Spinal cord (tissue), 10 donors: ENCODE measurements around the gene PCBP1. TPM values are rescaled to one million over a fixed set of nuclear protein-coding genes. Genes with fewer than 3 reads are reported as not detected.
"Not testable (repeated sequence)": the region's sequence is repeated elsewhere in the genome, so short reads cannot be mapped to it uniquely, and the experiment has no call there.

Experiments used
- DNase-seq, 6 donors: peaks; one replicate each; pipeline versions ENCODE4 v3.0.0 to v3.0.0-alpha.2; 2013 to 2015; ENCODE audit warnings: low spot score in 6 of 6, low read depth in 4 of 6
- H3K27ac ChIP-seq: one replicate; pipeline ENCODE4 v1.5.1; 2013; ENCODE audit warnings: low read depth, low read length, control low read depth
- H3K27me3 ChIP-seq: one replicate; pipeline ENCODE4 v1.6.1; 2013; ENCODE audit warnings: low read length; ENCODE audit not compliant: control insufficient read depth, insufficient read depth
- H3K36me3 ChIP-seq: one replicate; pipeline ENCODE4 v1.6.1; 2013; ENCODE audit warnings: low read length; ENCODE audit not compliant: control insufficient read depth, insufficient read depth
- H3K4me1 ChIP-seq: one replicate; pipeline ENCODE4 v1.6.1; 2013; ENCODE audit warnings: low read length; ENCODE audit not compliant: control insufficient read depth, insufficient read depth
- H3K4me3 ChIP-seq: one replicate; pipeline ENCODE4 v1.5.1; 2013; ENCODE audit warnings: low read depth, low read length, control low read depth
- H3K9me3 ChIP-seq: one replicate; pipeline ENCODE4 v1.6.1; 2013; ENCODE audit warnings: low read length; ENCODE audit not compliant: control insufficient read depth, insufficient read depth
- WGBS: methylation state at CpG from one replicate; pipeline ENCODE4 v1.1.5; 2013; ENCODE audit warnings: missing lambda C conversion rate; ENCODE audit not compliant: insufficient coverage; 5-methylcytosine and 5-hydroxymethylcytosine counted together
- polyA plus RNA-seq, 2 donors: library from polyadenylated mRNA; unstranded; fragments of 120-200 nt; gene quantifications; one replicate each; pipeline ENCODE4 v1.2.1, GENCODE V29; 2013; ENCODE audit not compliant: insufficient read length in 2 of 2
- total RNA-seq, 2 donors: library from RNA; depleted of rRNA in 1 of 2; stranded (reverse); fragments of 120-200 nt in 1 of 2; fragments of >200 nt in 1 of 2; gene quantifications; one replicate each; pipeline versions ENCODE4 v1.2.3 to v1.2.4, GENCODE V29; 2013 to 2014
- donor health status: healthy.

The PCBP1 gene
- total and polyA plus RNA-seq, 4 donors: 41.8 to 265 (median 154) TPM

- 94% methylated on average over 2 of the region's 2 CpGs for WGBS
- Histone ChIP-seq H3K36me3 (peaks cover 29% of the 10 kb centered on the region), H3K9me3 (no peaks in the 10 kb centered on the region), H3K27me3 (no peaks in the 10 kb centered on the region), H3K4me1 (no peaks in the 10 kb centered on the region), H3K4me3 (no peak overlapping the region), H3K27ac (no peak overlapping the region)
- no peak for DNase-seq
Measured at GRCh38 chr2:70046534-70046933, 40.7 kb upstream of the PCBP1 start.

- no peak for DNase-seq
- Histone ChIP-seq H3K27ac (no peak overlapping the region), H3K4me3 (no peak overlapping the region), H3K4me1 (no peaks in the 10 kb centered on the region), H3K27me3 (no peaks in the 10 kb centered on the region), H3K9me3 (no peaks in the 10 kb centered on the region), H3K36me3 (peaks cover 34% of the 10 kb centered on the region)
- WGBS: 97% methylated on average over 2 of the region's 5 CpGs
Measured at GRCh38 chr2:70047451-70047850, 39.8 kb upstream of the PCBP1 start.

- Histone ChIP-seq H3K4me3 (no peak overlapping the region), H3K9me3 (no peaks in the 10 kb centered on the region), H3K36me3 (peaks cover 45% of the 10 kb centered on the region), H3K27me3 (no peaks in the 10 kb centered on the region), H3K27ac (no peak overlapping the region), H3K4me1 (no peaks in the 10 kb centered on the region)
- no CpG with 5 or more reads among the region's 1 CpG for WGBS
- DNase-seq: no peak
Measured at GRCh38 chr2:70049255-70049654, 38.0 kb upstream of the PCBP1 start.

- H3K27ac ChIP-seq: no peak overlapping the region
- no peaks in the 10 kb centered on the region for H3K27me3 ChIP-seq
- H3K4me3 ChIP-seq: no peak overlapping the region
- H3K9me3 ChIP-seq: no peaks in the 10 kb centered on the region
- DNase-seq: no peak
- peaks cover 53% of the 10 kb centered on the region for H3K36me3 ChIP-seq
- H3K4me1 ChIP-seq: no peaks in the 10 kb centered on the region
- WGBS: 93% methylated on average over 2 of the region's 5 CpGs
Measured at GRCh38 chr2:70050631-70051425, 36.4 kb upstream of the PCBP1 start.

- not testable (repeated sequence) for DNase-seq, H3K27me3 ChIP-seq, H3K9me3 ChIP-seq, H3K4me3 ChIP-seq, H3K4me1 ChIP-seq, H3K27ac ChIP-seq
- no CpG with 5 or more reads among the region's 4 CpGs for WGBS
- peaks cover 65% of the 10 kb centered on the region for H3K36me3 ChIP-seq
Measured at GRCh38 chr2:70055259-70055658, 32.0 kb upstream of the PCBP1 start.

- no peak for DNase-seq
- Histone ChIP-seq H3K27ac (no peak overlapping the region), H3K4me1 (no peaks in the 10 kb centered on the region), H3K36me3 (peaks cover 61% of the 10 kb centered on the region), H3K9me3 (no peaks in the 10 kb centered on the region), H3K27me3 (no peaks in the 10 kb centered on the region), H3K4me3 (no peak overlapping the region)
- WGBS: 100% methylated on average over 1 of the region's 2 CpGs
Measured at GRCh38 chr2:70061317-70061716, 26.0 kb upstream of the PCBP1 start.

- no CpG with 5 or more reads among the region's 2 CpGs for WGBS
- Histone ChIP-seq H3K36me3 (peaks cover 61% of the 10 kb centered on the region), H3K9me3 (no peaks in the 10 kb centered on the region), H3K4me1 (no peaks in the 10 kb centered on the region), H3K27me3 (no peaks in the 10 kb centered on the region), H3K4me3 (no peak overlapping the region), H3K27ac (no peak overlapping the region)
- DNase-seq: no peak
Measured at GRCh38 chr2:70062270-70062669, 25.0 kb upstream of the PCBP1 start.

GRCh38 chr2:70068119-70068518 is 19.2 kb upstream of the PCBP1 start:
- Histone ChIP-seq H3K4me3 (no peak overlapping the region), H3K27me3 (no peaks in the 10 kb centered on the region), H3K36me3 (peaks cover 31% of the 10 kb centered on the region), H3K27ac (no peak overlapping the region), H3K4me1 (peaks cover 5% of the 10 kb centered on the region), H3K9me3 (no peaks in the 10 kb centered on the region)
- WGBS: 89% methylated on average over 1 of the region's 3 CpGs
- DNase-seq: no peak

GRCh38 chr2:70069049-70069448 is 18.2 kb upstream of the PCBP1 start:
- peaks cover 10% of the 10 kb centered on the region for H3K4me1 ChIP-seq
- H3K27me3 ChIP-seq: no peaks in the 10 kb centered on the region
- H3K36me3 ChIP-seq: peaks cover 28% of the 10 kb centered on the region
- no peak for DNase-seq
- no peak overlapping the region for H3K27ac ChIP-seq
- H3K4me3 ChIP-seq: no peak overlapping the region
- 100% methylated on average over 1 of the region's 3 CpGs for WGBS
- no peaks in the 10 kb centered on the region for H3K9me3 ChIP-seq

- H3K4me3 ChIP-seq: no peak overlapping the region
- peak in 3 of 6 donors; percentile 67 to 94 (median 91) for DNase-seq
- no peaks in the 10 kb centered on the region for H3K27me3 ChIP-seq
- H3K4me1 ChIP-seq: peaks cover 10% of the 10 kb centered on the region
- WGBS: 0% methylated on average over 1 of the region's 13 CpGs
- peak overlapping the region; percentile 83 for H3K27ac ChIP-seq
- H3K9me3 ChIP-seq: no peaks in the 10 kb centered on the region
- peaks cover 30% of the 10 kb centered on the region for H3K36me3 ChIP-seq
Measured at GRCh38 chr2:70070542-70071268, 16.6 kb upstream of the PCBP1 start.
